Measurements from ENCODE around the gene GCN1.

GCN1 gene

GRCh38 chr12:120180975-120181374 is 13.5 kb downstream of the GCN1 start:
- no peak overlapping the region for H3K27ac ChIP-seq
- TF ChIP-seq CTCF (conservative IDR thresholded peaks at IDR 0.05), result no peak
- no peak for TF ChIP-seq ZFX (IDR thresholded peaks at IDR 0.05)

GRCh38 chr12:120175537-120175936 is 19.0 kb downstream of the GCN1 start:
- no peak for TF ChIP-seq CTCF (conservative IDR thresholded peaks at IDR 0.05)
- no peak for TF ChIP-seq ZFX (IDR thresholded peaks at IDR 0.05)
- no peak overlapping the region for H3K27ac ChIP-seq

GRCh38 chr12:120175062-120175461 is 19.5 kb downstream of the GCN1 start:
- H3K27ac ChIP-seq, result no peak overlapping the region

GRCh38 chr12:120172053-120172452 is 22.5 kb downstream of the GCN1 start:
- no peak overlapping the region for H3K27ac ChIP-seq
- no peak for TF ChIP-seq CTCF (conservative IDR thresholded peaks at IDR 0.05)
- TF ChIP-seq ZFX (IDR thresholded peaks at IDR 0.05), result no peak

More at GRCh38 chr12:120175062-120175461, 19.5 kb downstream of the GCN1 start:
- no peak for TF ChIP-seq CTCF (conservative IDR thresholded peaks at IDR 0.05)
- TF ChIP-seq ZFX (IDR thresholded peaks at IDR 0.05), result no peak

- no peak for TF ChIP-seq CTCF (conservative IDR thresholded peaks at IDR 0.05)
- no peak for TF ChIP-seq ZFX (IDR thresholded peaks at IDR 0.05)
These were observed 23.9 kb downstream of the GCN1 start for GRCh38 chr12:120170631-120171030.

GRCh38 chr12:120169946-120170345 is 24.6 kb downstream of the GCN1 start:
- TF ChIP-seq ZFX (IDR thresholded peaks at IDR 0.05), result no peak
- no peak for TF ChIP-seq CTCF (conservative IDR thresholded peaks at IDR 0.05)
- H3K27ac ChIP-seq, result no peak overlapping the region

More at GRCh38 chr12:120170631-120171030, 23.9 kb downstream of the GCN1 start:
- no peak overlapping the region for H3K27ac ChIP-seq

GRCh38 chr12:120168337-120168736 is 26.2 kb downstream of the GCN1 start:
- TF ChIP-seq ZFX (IDR thresholded peaks at IDR 0.05), result no peak
- TF ChIP-seq CTCF (conservative IDR thresholded peaks at IDR 0.05), result no peak
- H3K27ac ChIP-seq, result no peak overlapping the region

Data from C4-2B (cell line).